Smooth muscle cell (in vitro differentiated cells): ENCODE results near the gene PIP5KL1. TPM values are rescaled to one million over a fixed set of nuclear protein-coding genes. Genes with fewer than 3 reads are reported as not detected.

Experiments
- DNase-seq: peaks from one replicate; lab custom pipeline; 2025; ENCODE audit not compliant: unreplicated experiment; lab: John Stamatoyannopoulos, UW
- H2AFZ ChIP-seq: fragments of 200-600 bp; sonication (generic); 2 replicates; pipeline ENCODE4 v1.6.0; 2016; ENCODE audit warnings: antibody characterized with exemption, low read depth, mild to moderate bottlenecking
- H3F3A ChIP-seq: fragments of 200-600 bp; sonication (generic); 2 replicates; pipeline ENCODE4 v1.6.0; 2017; ENCODE audit warnings: antibody characterized with exemption, low read depth
- H3K27ac ChIP-seq: fragments of 200-600 bp; sonication (generic); 2 replicates; pipeline ENCODE4 v1.5.1; 2016; ENCODE audit warnings: low read depth, mild to moderate bottlenecking
- H3K27me3 ChIP-seq: fragments of 200-600 bp; sonication (generic); 2 replicates; pipeline ENCODE4 v1.6.1; 2016; ENCODE audit warnings: low read depth, mild to moderate bottlenecking
- H3K36me3 ChIP-seq: fragments of 200-600 bp; sonication (generic); 2 replicates; pipeline ENCODE4 v1.5.1; 2016; ENCODE audit warnings: low read depth
- H3K4me1 ChIP-seq: fragments of 200-600 bp; sonication (generic); 2 replicates; pipeline ENCODE4 v1.5.1; 2016; ENCODE audit warnings: low read depth
- H3K4me2 ChIP-seq: fragments of 200-600 bp; sonication (generic); 2 replicates; pipeline ENCODE4 v1.6.0; 2016; ENCODE audit warnings: mild to moderate bottlenecking
- H3K4me3 ChIP-seq: fragments of 200-600 bp; sonication (generic); 2 replicates; pipeline ENCODE4 v1.5.1; 2016; ENCODE audit warnings: mild to moderate bottlenecking
- H3K79me2 ChIP-seq: fragments of 200-600 bp; sonication (generic); 2 replicates; pipeline ENCODE4 v1.6.0; 2016; ENCODE audit warnings: low read depth, mild to moderate bottlenecking
- H3K9ac ChIP-seq: fragments of 200-600 bp; sonication (generic); 2 replicates; pipeline ENCODE4 v1.6.0; 2016; ENCODE audit warnings: low read depth
- H3K9me3 ChIP-seq: fragments of 200-600 bp; sonication (generic); replicated peaks from 2 replicates; pipeline ENCODE4 v1.5.1; 2016; ENCODE audit warnings: low read depth
- H4K20me1 ChIP-seq: fragments of 200-600 bp; sonication (generic); 2 replicates; pipeline ENCODE4 v1.6.0; 2016; ENCODE audit warnings: low read depth
- WGBS: methylation state at CpG from one replicate; pipeline ENCODE4 v1.1.7; 2016; ENCODE audit warnings: low lambda C conversion rate; 5-methylcytosine and 5-hydroxymethylcytosine counted together
- polyA plus RNA-seq: library from polyadenylated mRNA; unstranded; fragments of >200 nt; fragmentation: Nextera tagmentation; extraction: Ambion mirVana; gene quantifications from 2 replicates; pipeline ENCODE4 v1.2.1, GENCODE V29; 2016
- total RNA-seq: library from RNA; depleted of rRNA; stranded (reverse); fragments of >200 nt; gene quantifications from 2 replicates; pipeline ENCODE4 v1.2.3, GENCODE V29; 2014
- TF ChIP-seq, protein P1 (sequence below): fragments of 200-600 bp; sonication (generic); IDR thresholded peaks from 2 replicates; pipeline ENCODE4 v1.5.1; 2017; ENCODE audit warnings: borderline replicate concordance, mild to moderate bottlenecking, antibody characterized with exemption; ENCODE audit not compliant: insufficient read depth, poor library complexity, severe bottlenecking

Gene PIP5KL1
- total and polyA plus RNA-seq, 2 experiments from 2014 or later = 1.1 to 2.7 TPM

- peaks cover 5% of the 10 kb centered on the region for H3K4me1 ChIP-seq
- peak overlapping the region; percentile 29 for H3K9ac ChIP-seq
- no peaks in the 10 kb centered on the region for H3K27me3 ChIP-seq
- H3K79me2 ChIP-seq = no peaks in the 10 kb centered on the region
- 18% methylated on average over 18 of the region's 18 CpGs for WGBS
- TF ChIP-seq, protein P1, sequence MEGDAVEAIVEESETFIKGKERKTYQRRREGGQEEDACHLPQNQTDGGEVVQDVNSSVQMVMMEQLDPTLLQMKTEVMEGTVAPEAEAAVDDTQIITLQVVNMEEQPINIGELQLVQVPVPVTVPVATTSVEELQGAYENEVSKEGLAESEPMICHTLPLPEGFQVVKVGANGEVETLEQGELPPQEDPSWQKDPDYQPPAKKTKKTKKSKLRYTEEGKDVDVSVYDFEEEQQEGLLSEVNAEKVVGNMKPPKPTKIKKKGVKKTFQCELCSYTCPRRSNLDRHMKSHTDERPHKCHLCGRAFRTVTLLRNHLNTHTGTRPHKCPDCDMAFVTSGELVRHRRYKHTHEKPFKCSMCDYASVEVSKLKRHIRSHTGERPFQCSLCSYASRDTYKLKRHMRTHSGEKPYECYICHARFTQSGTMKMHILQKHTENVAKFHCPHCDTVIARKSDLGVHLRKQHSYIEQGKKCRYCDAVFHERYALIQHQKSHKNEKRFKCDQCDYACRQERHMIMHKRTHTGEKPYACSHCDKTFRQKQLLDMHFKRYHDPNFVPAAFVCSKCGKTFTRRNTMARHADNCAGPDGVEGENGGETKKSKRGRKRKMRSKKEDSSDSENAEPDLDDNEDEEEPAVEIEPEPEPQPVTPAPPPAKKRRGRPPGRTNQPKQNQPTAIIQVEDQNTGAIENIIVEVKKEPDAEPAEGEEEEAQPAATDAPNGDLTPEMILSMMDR = no peak
- no peaks in the 10 kb centered on the region for H3K9me3 ChIP-seq
- no peaks in the 10 kb centered on the region for H4K20me1 ChIP-seq
- H3K4me3 ChIP-seq = peak overlapping the region; percentile 58
- peak overlapping the region; percentile 4 for H3K27ac ChIP-seq
- DNase-seq = no peak
- no peaks in the 10 kb centered on the region for H3F3A ChIP-seq
- peak overlapping the region; percentile 33 for H2AFZ ChIP-seq
- peak overlapping the region; percentile 91 for H3K4me2 ChIP-seq
- no peaks in the 10 kb centered on the region for H3K36me3 ChIP-seq
Measured at GRCh38 chr9:127878001-127878651, 52.5 kb downstream of the PIP5KL1 start.

DNA sequence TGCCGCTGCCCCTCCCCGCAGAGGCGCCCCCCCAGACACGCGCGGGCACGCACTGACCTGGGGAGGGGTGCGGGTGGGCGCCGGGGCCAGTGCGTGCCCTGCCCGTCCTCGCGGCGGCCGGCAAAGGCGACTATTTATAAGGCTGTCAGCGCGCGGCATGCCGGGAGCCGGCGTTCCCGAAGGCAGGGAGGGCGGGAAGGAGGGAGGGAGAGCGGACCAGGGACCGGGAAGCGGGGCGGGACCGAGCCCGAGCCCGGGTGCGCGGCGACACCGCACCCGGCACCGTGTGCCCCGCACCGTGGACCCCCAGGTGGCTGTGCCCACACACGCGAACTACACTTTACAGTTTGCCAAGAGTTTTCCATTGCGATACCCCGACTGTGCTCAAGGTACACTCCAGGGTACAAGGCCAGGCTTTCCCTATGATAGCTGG is 53.0 kb downstream of the PIP5KL1 start, which contains the start of gene AK1:
Gene AK1, minus strand, starts transcription at position 110 of the 433 bp plus-strand sequence. CDS start 3,058 bp downstream, outside the sequence.
- no peaks in the 10 kb centered on the region for H4K20me1 ChIP-seq
- peak within 1 kb of the TSS; percentile 4 for H3K27ac ChIP-seq
- DNase-seq = peak; percentile 59
- no peaks in the 10 kb centered on the region for H3K9me3 ChIP-seq
- no peaks in the 10 kb centered on the region for H3K27me3 ChIP-seq
- 5% methylated on average over 19 of the region's 44 CpGs for WGBS
- TF ChIP-seq, protein P1 = no peak
- H3K4me1 ChIP-seq = peaks cover 5% of the 10 kb centered on the region
- H3K4me3 ChIP-seq = peak within 1 kb of the TSS; percentile 58
- no peaks in the 10 kb centered on the region for H3K79me2 ChIP-seq
- H3K36me3 ChIP-seq = no peaks in the 10 kb centered on the region
- H3F3A ChIP-seq = no peaks in the 10 kb centered on the region
- peak within 1 kb of the TSS; percentile 33 for H2AFZ ChIP-seq
- H3K9ac ChIP-seq = peak within 1 kb of the TSS; percentile 29
- peak within 1 kb of the TSS; percentile 91 for H3K4me2 ChIP-seq

DNA sequence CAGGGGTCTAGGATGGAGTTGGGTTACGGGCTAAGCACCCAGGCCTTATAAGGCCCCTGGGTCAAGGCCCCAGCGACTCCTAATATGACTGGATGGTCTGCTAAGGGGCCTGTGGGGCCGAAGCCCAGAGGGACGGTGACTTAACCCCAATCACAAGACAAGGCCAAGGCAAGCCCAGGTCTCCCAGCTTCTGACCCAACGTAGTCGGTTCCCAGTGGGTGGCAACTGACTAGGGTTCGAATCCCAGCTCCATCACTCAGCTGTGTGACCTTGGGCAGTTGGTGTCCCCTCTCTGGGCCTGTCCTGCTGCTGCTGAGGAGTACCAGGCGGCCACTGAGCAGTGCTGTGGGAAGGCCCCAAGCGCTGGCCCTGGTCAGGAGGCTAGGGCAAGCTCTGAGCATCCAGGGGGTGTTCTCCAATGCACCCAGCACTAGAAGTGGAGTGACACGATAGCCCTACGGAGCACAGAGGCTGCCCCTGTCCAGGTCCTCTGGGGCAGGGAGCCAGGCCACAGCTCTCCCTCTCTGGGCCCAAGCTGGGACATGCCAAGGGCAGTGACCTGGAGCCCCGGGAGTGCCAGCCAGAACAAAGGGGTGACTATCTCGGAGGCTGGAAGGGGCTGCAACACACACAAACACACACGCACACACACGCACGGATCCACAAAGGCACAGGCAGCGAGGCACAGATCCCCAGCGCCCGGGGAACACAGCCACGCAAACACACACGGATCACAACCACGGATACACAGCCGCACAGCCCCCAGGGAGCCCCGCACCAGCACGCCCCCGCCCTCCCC is 53.6 kb downstream of the PIP5KL1 start:
- H2AFZ ChIP-seq = no peak overlapping the region
- no peaks in the 10 kb centered on the region for H3F3A ChIP-seq
- H3K79me2 ChIP-seq = no peaks in the 10 kb centered on the region
- H4K20me1 ChIP-seq = no peaks in the 10 kb centered on the region
- H3K36me3 ChIP-seq = no peaks in the 10 kb centered on the region
- H3K27ac ChIP-seq = peak overlapping the region; percentile 4
- peak overlapping the region; percentile 29 for H3K9ac ChIP-seq
- H3K27me3 ChIP-seq = no peaks in the 10 kb centered on the region
- H3K9me3 ChIP-seq = no peaks in the 10 kb centered on the region
- 45% methylated on average over 23 of the region's 26 CpGs for WGBS
- TF ChIP-seq, protein P1 = no peak
- peak overlapping the region; percentile 91 for H3K4me2 ChIP-seq
- H3K4me1 ChIP-seq = peaks cover 5% of the 10 kb centered on the region
- peak overlapping the region; percentile 58 for H3K4me3 ChIP-seq
- DNase-seq = no peak
